Gastroesophageal sphincter (tissue), 3 donors: ENCODE data around the gene RHD.

Source experiments
- CTCF ChIP-seq, 4 experiments: fragments of 200-600 bp in 2 of 4; fragments of 450-650 bp in 2 of 4; sonication (generic) in 1 of 4; IDR thresholded peaks; one replicate each; pipeline ENCODE4 v1.5.1; 2017 to 2019; ENCODE audit warnings: antibody characterized with exemption in 4 of 4, mild to moderate bottlenecking in 2 of 4, moderate library complexity in 2 of 4
- EP300 ChIP-seq: sonication (generic); formaldehyde crosslinking; IDR thresholded peaks from one replicate; pipeline ENCODE4 v1.6.1; 2017; ENCODE audit warnings: antibody characterized with exemption, mild to moderate bottlenecking
- POLR2A ChIP-seq, 2 donors: fragments of 450-650 bp; IDR thresholded peaks; one replicate each; pipeline ENCODE4 v1.6.1; 2017; ENCODE audit warnings: antibody characterized with exemption in 2 of 2, mild to moderate bottlenecking in 2 of 2, moderate library complexity in 1 of 2
- POLR2AphosphoS5 ChIP-seq: sonication (generic); formaldehyde crosslinking; IDR thresholded peaks from one replicate; pipeline ENCODE4 v1.6.1; 2017; ENCODE audit warnings: antibody characterized with exemption

GRCh38 chr1:25256578-25256965 is 15.7 kb upstream of the RHD start:
- no peak for TF ChIP-seq CTCF (IDR thresholded peaks at IDR 0.05)
- no peak for TF ChIP-seq EP300
- TF ChIP-seq POLR2A (IDR thresholded peaks at IDR 0.05), result no peak
- no peak for TF ChIP-seq POLR2AphosphoS5
